ENCODE data around the gene NTRK3. TPM values are rescaled to one million over a fixed set of nuclear protein-coding genes. Genes with fewer than 3 reads are reported as not detected.
"Not testable (repeated sequence)": the region's sequence is repeated elsewhere in the genome, so short reads cannot be mapped to it uniquely, and the experiment has no call there.

NTRK3 gene
- total RNA-seq, 1 experiment from 2014 or later = not detected

DNA sequence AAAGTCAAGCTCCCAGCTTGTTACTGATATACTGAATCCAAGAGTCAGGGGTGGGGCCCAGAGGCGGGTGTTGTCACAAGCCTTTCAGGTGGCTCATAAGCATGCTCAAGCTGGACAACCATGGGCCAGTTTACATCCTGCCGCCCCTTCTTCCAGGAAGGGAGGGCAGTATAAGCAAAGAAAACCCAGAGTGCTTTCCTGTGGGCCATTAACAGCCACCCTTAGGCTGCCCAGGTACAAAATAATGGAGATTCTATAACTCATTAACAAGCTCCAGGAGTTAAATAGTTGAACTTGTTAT lies 183.2 kb downstream of the NTRK3 start:
- no peak overlapping the region for H3K4me3 ChIP-seq
- TF ChIP-seq, protein P1, sequence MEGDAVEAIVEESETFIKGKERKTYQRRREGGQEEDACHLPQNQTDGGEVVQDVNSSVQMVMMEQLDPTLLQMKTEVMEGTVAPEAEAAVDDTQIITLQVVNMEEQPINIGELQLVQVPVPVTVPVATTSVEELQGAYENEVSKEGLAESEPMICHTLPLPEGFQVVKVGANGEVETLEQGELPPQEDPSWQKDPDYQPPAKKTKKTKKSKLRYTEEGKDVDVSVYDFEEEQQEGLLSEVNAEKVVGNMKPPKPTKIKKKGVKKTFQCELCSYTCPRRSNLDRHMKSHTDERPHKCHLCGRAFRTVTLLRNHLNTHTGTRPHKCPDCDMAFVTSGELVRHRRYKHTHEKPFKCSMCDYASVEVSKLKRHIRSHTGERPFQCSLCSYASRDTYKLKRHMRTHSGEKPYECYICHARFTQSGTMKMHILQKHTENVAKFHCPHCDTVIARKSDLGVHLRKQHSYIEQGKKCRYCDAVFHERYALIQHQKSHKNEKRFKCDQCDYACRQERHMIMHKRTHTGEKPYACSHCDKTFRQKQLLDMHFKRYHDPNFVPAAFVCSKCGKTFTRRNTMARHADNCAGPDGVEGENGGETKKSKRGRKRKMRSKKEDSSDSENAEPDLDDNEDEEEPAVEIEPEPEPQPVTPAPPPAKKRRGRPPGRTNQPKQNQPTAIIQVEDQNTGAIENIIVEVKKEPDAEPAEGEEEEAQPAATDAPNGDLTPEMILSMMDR (conservative IDR thresholded peaks at IDR 0.05) = no peak
- TF ChIP-seq EZH2 (IDR thresholded peaks at IDR 0.05; ENCODE audit: low read depth) = no peak
- no peak overlapping the region for H3K4me2 ChIP-seq
- no peak overlapping the region for H2AFZ ChIP-seq
- H3K27ac ChIP-seq = no peak overlapping the region
- H3K79me2 ChIP-seq (ENCODE audit: low read depth) = no peaks in the 10 kb centered on the region
- no peak for DNase-seq
- H3F3A ChIP-seq (ENCODE audit: insufficient read depth, low read depth) = no peaks in the 10 kb centered on the region
- BruUV-seq (replicated peaks) = no TSS peak
- ChIA-PET CTCF (no interaction called here), POLR2A (ENCODE audit: unreplicated experiment) (no interaction called here)
- no peaks in the 10 kb centered on the region for H4K20me1 ChIP-seq (ENCODE audit: insufficient read depth)
- no peaks in the 10 kb centered on the region for H3K36me3 ChIP-seq (ENCODE audit: low read depth)
- intact Hi-C loops (cut with micrococcal nuclease; ENCODE audit: unreplicated experiment) = no loop called here
- H3K9me2 ChIP-seq (ENCODE audit: insufficient read depth) = no peaks in the 10 kb centered on the region
- no peaks in the 10 kb centered on the region for H3K4me1 ChIP-seq (replicated peaks; ENCODE audit: insufficient read depth)
- peaks cover 6% of the 10 kb centered on the region; the same call in 1 of the 2 replicates for H3K27me3 ChIP-seq (ENCODE audit: insufficient read depth, low read depth)
- no peaks in the 10 kb centered on the region for H3K9me3 ChIP-seq (ENCODE audit: insufficient read depth, low read depth)

DNA sequence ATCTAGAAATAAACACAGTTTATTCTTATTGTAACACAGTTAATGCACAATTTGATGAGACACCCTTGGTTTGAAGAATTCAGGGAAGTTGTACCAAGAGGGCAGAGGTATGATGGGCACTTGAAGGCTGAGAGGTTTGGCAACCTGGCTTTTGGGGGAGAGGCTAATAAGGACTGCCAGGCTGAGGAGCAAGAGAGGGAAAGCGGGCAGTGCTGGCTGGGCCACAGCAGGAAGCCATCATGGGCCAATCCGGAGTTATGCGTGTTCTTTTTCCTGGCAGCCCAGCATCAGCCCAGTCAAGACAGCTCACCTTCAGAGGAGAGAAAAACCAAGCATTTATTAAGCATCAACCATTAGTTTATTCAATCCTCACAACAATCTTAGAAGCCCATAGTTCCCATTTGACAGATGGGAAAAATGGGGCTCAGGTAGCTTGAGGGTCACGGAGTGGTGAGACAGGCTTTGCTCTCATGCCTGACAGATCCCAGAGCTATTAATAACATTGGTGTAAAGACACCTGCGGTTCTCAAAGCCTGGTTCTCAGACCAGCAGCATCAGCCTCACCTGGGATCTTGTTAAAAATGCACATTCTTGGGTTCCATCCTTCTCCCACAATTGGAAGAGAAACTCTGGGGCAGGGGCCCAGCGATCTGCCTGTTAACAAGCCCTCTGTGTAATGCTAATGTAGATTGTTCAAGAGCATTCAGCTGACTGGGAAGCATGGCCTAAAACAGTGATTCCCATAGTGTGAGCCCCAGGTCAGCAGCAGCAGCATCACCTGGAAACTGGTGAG lies 183.7 kb downstream of the NTRK3 start:
- TF ChIP-seq, protein P1 (conservative IDR thresholded peaks at IDR 0.05) = no peak
- TF ChIP-seq EZH2 (IDR thresholded peaks at IDR 0.05; ENCODE audit: low read depth) = no peak
- no peaks in the 10 kb centered on the region for H3K79me2 ChIP-seq (ENCODE audit: low read depth)
- POLR2A ChIA-PET (ENCODE audit: unreplicated experiment) = no interaction called here
- no peak overlapping the region for H3K27ac ChIP-seq
- H3K36me3 ChIP-seq (ENCODE audit: low read depth) = no peaks in the 10 kb centered on the region
- H3K4me1 ChIP-seq (replicated peaks; ENCODE audit: insufficient read depth) = no peaks in the 10 kb centered on the region
- no peaks in the 10 kb centered on the region for H4K20me1 ChIP-seq (ENCODE audit: insufficient read depth)
- BruUV-seq (replicated peaks) = no TSS peak
- H3F3A ChIP-seq (ENCODE audit: insufficient read depth, low read depth) = no peaks in the 10 kb centered on the region
- H3K4me2 ChIP-seq = no peak overlapping the region
- CTCF ChIA-PET = no interaction called here
- DNase-seq = no peak
- no peak overlapping the region for H3K4me3 ChIP-seq
- H2AFZ ChIP-seq = no peak overlapping the region
- no peaks in the 10 kb centered on the region for H3K9me2 ChIP-seq (ENCODE audit: insufficient read depth)
- intact Hi-C loops (cut with micrococcal nuclease; ENCODE audit: unreplicated experiment) = no loop called here
- H3K9me3 ChIP-seq (ENCODE audit: insufficient read depth, low read depth) = no peaks in the 10 kb centered on the region
- 0 out of 2 replicates have a peak, but pooled peaks cover under 1% of the 10 kb centered on the region for H3K27me3 ChIP-seq (ENCODE audit: insufficient read depth, low read depth)

DNA sequence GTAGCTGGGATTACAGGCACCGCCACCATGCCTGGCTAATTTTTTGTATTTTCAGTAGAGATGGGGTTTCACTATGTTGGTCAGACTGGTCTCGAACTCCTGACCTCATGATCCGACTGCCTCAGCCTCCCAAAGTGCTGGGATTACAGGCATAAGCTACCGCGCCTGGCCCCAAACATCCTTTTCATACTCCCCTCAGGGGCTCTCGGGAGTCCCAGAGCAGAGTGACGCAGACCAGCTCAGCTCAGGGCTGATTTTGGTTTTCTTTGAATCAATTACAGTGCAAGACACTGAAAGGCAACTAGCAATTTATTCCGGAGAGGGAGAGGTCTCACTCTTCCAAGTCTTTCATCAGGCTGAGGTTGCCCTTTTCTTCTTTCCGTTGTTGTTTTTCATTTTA lies 184.4 kb downstream of the NTRK3 start:
- H3K9me3 ChIP-seq (ENCODE audit: insufficient read depth, low read depth); DNase-seq; CTCF ChIA-PET; H3K36me3 ChIP-seq (ENCODE audit: low read depth); H3K9me2 ChIP-seq (ENCODE audit: insufficient read depth); H2AFZ ChIP-seq; H3K4me2 ChIP-seq; H3K27me3 ChIP-seq (ENCODE audit: insufficient read depth, low read depth); H3K4me1 ChIP-seq (replicated peaks; ENCODE audit: insufficient read depth); H3K4me3 ChIP-seq; POLR2A ChIA-PET (ENCODE audit: unreplicated experiment); intact Hi-C loops (cut with micrococcal nuclease; ENCODE audit: unreplicated experiment); H4K20me1 ChIP-seq (ENCODE audit: insufficient read depth); H3F3A ChIP-seq (ENCODE audit: insufficient read depth, low read depth); H3K79me2 ChIP-seq (ENCODE audit: low read depth); H3K27ac ChIP-seq; BruUV-seq (replicated peaks): not testable (repeated sequence)

DNA sequence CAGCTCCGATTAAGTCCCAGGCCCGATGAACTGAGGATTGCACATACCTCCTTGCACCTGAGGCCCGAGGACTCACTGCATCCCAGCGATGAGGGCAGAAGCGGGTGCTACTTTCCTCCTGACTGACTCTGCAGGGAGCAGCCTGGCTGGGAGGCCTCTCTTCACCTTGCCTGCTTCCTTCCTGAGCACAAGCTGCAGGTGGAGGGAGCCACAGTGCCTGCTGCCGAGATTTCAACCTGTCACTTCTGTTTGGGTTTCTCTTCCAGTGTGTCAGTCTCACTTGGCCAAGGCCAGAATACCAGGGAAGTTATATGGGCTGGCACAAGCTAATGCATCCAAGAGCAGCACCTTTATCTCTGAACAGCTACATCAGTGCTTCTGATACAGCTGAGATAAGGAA lies 185.4 kb downstream of the NTRK3 start:
- H3K27me3 ChIP-seq (ENCODE audit: insufficient read depth, low read depth) = no peaks in the 10 kb centered on the region
- POLR2A ChIA-PET (ENCODE audit: unreplicated experiment) = no interaction called here
- H4K20me1 ChIP-seq (ENCODE audit: insufficient read depth) = no peaks in the 10 kb centered on the region
- no peak for TF ChIP-seq EZH2 (IDR thresholded peaks at IDR 0.05; ENCODE audit: low read depth)
- TF ChIP-seq, protein P1 (conservative IDR thresholded peaks at IDR 0.05) = no peak
- H3K9me2 ChIP-seq (ENCODE audit: insufficient read depth) = no peaks in the 10 kb centered on the region
- H2AFZ ChIP-seq = no peak overlapping the region
- H3K79me2 ChIP-seq (ENCODE audit: low read depth) = no peaks in the 10 kb centered on the region
- no peaks in the 10 kb centered on the region for H3K4me1 ChIP-seq (replicated peaks; ENCODE audit: insufficient read depth)
- CTCF ChIA-PET = no interaction called here
- intact Hi-C loops (cut with micrococcal nuclease; ENCODE audit: unreplicated experiment) = no loop called here
- no TSS peak for BruUV-seq (replicated peaks)
- H3K36me3 ChIP-seq (ENCODE audit: low read depth) = no peaks in the 10 kb centered on the region
- no peak for DNase-seq
- no peaks in the 10 kb centered on the region for H3F3A ChIP-seq (ENCODE audit: insufficient read depth, low read depth)
- no peak overlapping the region for H3K4me3 ChIP-seq
- H3K9me3 ChIP-seq (ENCODE audit: insufficient read depth, low read depth) = no peaks in the 10 kb centered on the region
- H3K27ac ChIP-seq = no peak overlapping the region
- H3K4me2 ChIP-seq = no peak overlapping the region

All from PC-9 (cell line).